Neural cell (in vitro differentiated cells): ENCODE data around the gene PDE6C. TPM values are rescaled to one million over a fixed set of nuclear protein-coding genes. Genes with fewer than 3 reads are reported as not detected.

Source experiments
- polyA plus RNA-seq: library from polyadenylated mRNA; depleted of rRNA; stranded (reverse); fragments of >200 nt; gene quantifications from 2 replicates; pipeline ENCODE4 v1.2.3, GENCODE V29; 2014

PDE6C gene
- polyA plus RNA-seq, 1 donor from 2014 or later, result not detected

Other genes starting within 250 kb of the PDE6C start
- gene MYOF, start 130.2 kb upstream of the PDE6C start, polyA plus RNA-seq, result 0.47 TPM in 1 of 2 replicates, not detected in the other
- gene CEP55, start 115.9 kb upstream of the PDE6C start, polyA plus RNA-seq, result 0.16 and 0.67 TPM in 2 replicates
- not detected in 2 replicates for gene FFAR4, start 45.9 kb upstream of the PDE6C start, polyA plus RNA-seq
- gene RBP4, start 11.3 kb upstream of the PDE6C start, polyA plus RNA-seq, result 0.73 and 1.9 TPM in 2 replicates
- 15.7 and 22.8 TPM in 2 replicates for gene FRA10AC1, start 90.1 kb downstream of the PDE6C start, polyA plus RNA-seq
- gene LGI1, start 145.4 kb downstream of the PDE6C start, polyA plus RNA-seq, result 2.1 and 2.5 TPM in 2 replicates